Measurements from ENCODE around the gene LTO1.

GRCh38 chr11:69634590-69634989 lies 40.6 kb downstream of the LTO1 start:
- TF ChIP-seq CTCF (IDR thresholded peaks at IDR 0.05) (no peak), ZFX (IDR thresholded peaks at IDR 0.05; ENCODE audit: borderline replicate concordance) (no peak)
